ENCODE measurements around the gene SLC25A5.
"Not testable (repeated sequence)": the region's sequence is repeated elsewhere in the genome, so short reads cannot be mapped to it uniquely, and the experiment has no call there.

SLC25A5 gene

GRCh38 chrX:119467842-119468550 is at the start of gene SLC25A5:
SLC25A5 (plus strand) TSS chrX:119468444; CDS start chrX:119468516, 72 bp downstream.
- peak; percentile 55 for DNase-seq (ENCODE audit: low spot score)

- no peak for DNase-seq (ENCODE audit: low spot score)
Measured at GRCh38 chrX:119419146-119419545, 49.1 kb upstream of the SLC25A5 start.

GRCh38 chrX:119419898-119420297 is 48.3 kb upstream of the SLC25A5 start:
- DNase-seq (ENCODE audit: low spot score), result no peak

GRCh38 chrX:119421016-119421705 is 47.1 kb upstream of the SLC25A5 start:
- no peak for DNase-seq (ENCODE audit: low spot score)

- no peak for DNase-seq (ENCODE audit: low spot score)
Measured at GRCh38 chrX:119423631-119424030, 44.6 kb upstream of the SLC25A5 start.

GRCh38 chrX:119424999-119425398 is 43.2 kb upstream of the SLC25A5 start:
- DNase-seq (ENCODE audit: low spot score), result no peak

GRCh38 chrX:119427024-119427794 is 41.0 kb upstream of the SLC25A5 start:
- no peak for DNase-seq (ENCODE audit: low spot score)

- DNase-seq (ENCODE audit: low spot score), result no peak
Measured at GRCh38 chrX:119427795-119428185, 40.5 kb upstream of the SLC25A5 start.

- DNase-seq (ENCODE audit: low spot score), result no peak
Measured at GRCh38 chrX:119429471-119429870, 38.8 kb upstream of the SLC25A5 start.

- not testable (repeated sequence) for DNase-seq (ENCODE audit: low spot score)
Measured at GRCh38 chrX:119441295-119441694, 26.9 kb upstream of the SLC25A5 start.

- DNase-seq (ENCODE audit: low spot score), result no peak
Measured at GRCh38 chrX:119442286-119442685, 26.0 kb upstream of the SLC25A5 start.

- DNase-seq (ENCODE audit: low spot score), result no peak
Measured at GRCh38 chrX:119453202-119453601, 15.0 kb upstream of the SLC25A5 start.

GRCh38 chrX:119455264-119455663 is 13.0 kb upstream of the SLC25A5 start:
- no peak for DNase-seq (ENCODE audit: low spot score)

GRCh38 chrX:119459181-119459580 is 9.1 kb upstream of the SLC25A5 start:
- no peak for DNase-seq (ENCODE audit: low spot score)

- no peak for DNase-seq (ENCODE audit: low spot score)
Measured at GRCh38 chrX:119465555-119465954, 2.7 kb upstream of the SLC25A5 start.

GRCh38 chrX:119466970-119467369 is 1.3 kb upstream of the SLC25A5 start:
- DNase-seq (ENCODE audit: low spot score), result no peak

GRCh38 chrX:119467433-119467832 is 811 bp upstream of the SLC25A5 start:
- DNase-seq (ENCODE audit: low spot score), result no peak

GRCh38 chrX:119468551-119469312 is 488 bp downstream of the SLC25A5 start:
- peak; percentile 42 for DNase-seq (ENCODE audit: low spot score)

GRCh38 chrX:119469313-119469635 is 1.0 kb downstream of the SLC25A5 start:
- DNase-seq (ENCODE audit: low spot score), result no peak

GRCh38 chrX:119474615-119475388 is 6.6 kb downstream of the SLC25A5 start:
- DNase-seq (ENCODE audit: low spot score), result no peak

- no peak for DNase-seq (ENCODE audit: low spot score)
Measured at GRCh38 chrX:119475389-119476101, 7.3 kb downstream of the SLC25A5 start.
